Measurements from ENCODE around the gene EEF1B2. TPM values are rescaled to one million over a fixed set of nuclear protein-coding genes. Genes with fewer than 3 reads are reported as not detected.

Gene EEF1B2
- total RNA-seq, 3 donors from 2014 or later (not counting 1 experiment from before 2014, with no cell fraction given): 354 to 404 (median 364) TPM

- ATAC-seq: no peak
- no peak overlapping the region for H3K4me3 ChIP-seq (ENCODE audit: low read length)
- no peak overlapping the region for H3K4me3 Mint-ChIP-seq
- H3K36me3 Mint-ChIP-seq: no peaks in the 10 kb centered on the region
- H3K36me3 ChIP-seq (ENCODE audit: control insufficient read depth, insufficient read depth, low read length): no peaks in the 10 kb centered on the region
- DNase-seq: no peak
- peaks cover 6 to 14% of the 10 kb centered on the region in 2 donors for H3K27me3 Mint-ChIP-seq (ENCODE audit: low read depth in 2 of 2)
- intact Hi-C loops (cut with micrococcal nuclease): no loop called here
- 95% methylated on average over 7 of the region's 7 CpGs for WGBS (ENCODE audit: insufficient coverage)
- no peak overlapping the region for H3K27ac Mint-ChIP-seq
- no peaks in the 10 kb centered on the region for H3K27me3 ChIP-seq (ENCODE audit: control insufficient read depth, insufficient read depth, low read length)
- TF ChIP-seq CTCF (IDR thresholded peaks at IDR 0.05): no peak
- H3K9me3 ChIP-seq (ENCODE audit: control insufficient read depth, insufficient read depth, low read length): no peaks in the 10 kb centered on the region
- no peaks in the 10 kb centered on the region for H3K4me1 Mint-ChIP-seq
- H3K4me1 ChIP-seq (ENCODE audit: control insufficient read depth, insufficient read depth, low read length): no peaks in the 10 kb centered on the region
- H3K27ac ChIP-seq (ENCODE audit: low read length): no peak overlapping the region
- H3K9me3 Mint-ChIP-seq: no peaks in the 10 kb centered on the region
These were observed 49.2 kb downstream of the EEF1B2 start for GRCh38 chr2:206208900-206209299.

- Histone ChIP-seq H3K9me3 (ENCODE audit: control insufficient read depth, insufficient read depth, low read length) (no peaks in the 10 kb centered on the region), H3K27ac (ENCODE audit: low read length) (no peak overlapping the region), H3K36me3 (ENCODE audit: control insufficient read depth, insufficient read depth, low read length) (no peaks in the 10 kb centered on the region), H3K4me1 (ENCODE audit: control insufficient read depth, insufficient read depth, low read length) (no peaks in the 10 kb centered on the region), H3K4me3 (ENCODE audit: low read length) (no peak overlapping the region), H3K27me3 (ENCODE audit: control insufficient read depth, insufficient read depth, low read length) (no peaks in the 10 kb centered on the region)
- TF ChIP-seq CTCF (IDR thresholded peaks at IDR 0.05): no peak
- H3K27ac Mint-ChIP-seq: no peak overlapping the region
- no peaks in the 10 kb centered on the region for H3K36me3 Mint-ChIP-seq
- no peaks in the 10 kb centered on the region for H3K9me3 Mint-ChIP-seq
- H3K27me3 Mint-ChIP-seq (ENCODE audit: low read depth in 2 of 2): peaks cover 14 to 28% of the 10 kb centered on the region in 2 donors
- 89% methylated on average over 2 of the region's 2 CpGs for WGBS (ENCODE audit: insufficient coverage)
- no peak overlapping the region for H3K4me3 Mint-ChIP-seq
- DNase-seq (no peak), ATAC-seq (no peak)
- intact Hi-C loops (cut with micrococcal nuclease): no loop called here
- H3K4me1 Mint-ChIP-seq: no peaks in the 10 kb centered on the region
These were observed 52.1 kb downstream of the EEF1B2 start for GRCh38 chr2:206211657-206212255.

Other genes starting within 250 kb of the EEF1B2 start
- gene INO80D, start 73.7 kb upstream of the EEF1B2 start, total RNA-seq: 10 to 100 TPM; 59.6 to 64.7 (median 63.9) TPM
- 10 to 100 TPM; 44.0 to 47.8 (median 45.9) TPM for gene NDUFS1, start 451 bp upstream of the EEF1B2 start, total RNA-seq
- 1 to 10 TPM; 2.1 to 8.4 (median 6.5) TPM for gene ZDBF2, start 114.8 kb downstream of the EEF1B2 start, total RNA-seq